Vagina (tissue), 2 donors: ENCODE results near the gene ELMO2. TPM values are rescaled to one million over a fixed set of nuclear protein-coding genes. Genes with fewer than 3 reads are reported as not detected.
"Not testable (repeated sequence)": the region's sequence is repeated elsewhere in the genome, so short reads cannot be mapped to it uniquely, and the experiment has no call there.

Experiments
- DNase-seq, 2 donors: peaks; one replicate each; pipeline ENCODE4 v3.0.0-alpha.2; 2017; ENCODE audit errors: extremely low spot score in 2 of 2
- H3K27ac ChIP-seq: fragments of 200-600 bp; sonication (generic); one replicate; pipeline ENCODE4 v1.5.1; 2019
- H3K27me3 ChIP-seq: fragments of 200-600 bp; sonication (generic); one replicate; pipeline ENCODE4 v1.5.1; 2019
- H3K36me3 ChIP-seq, 2 donors: fragments of 200-600 bp; sonication (generic); one replicate each; pipeline ENCODE4 v1.5.1; 2017 to 2019
- H3K4me1 ChIP-seq: fragments of 200-600 bp; sonication (generic); one replicate; pipeline ENCODE4 v1.5.1; 2019
- H3K4me3 ChIP-seq, 2 donors: fragments of 200-600 bp; sonication (generic); 1 replicate in 1 of 2; 2 replicates in 1 of 2; pipeline ENCODE4 v1.5.1; 2016 to 2019
- H3K9me3 ChIP-seq: fragments of 200-600 bp; sonication (generic); one replicate; pipeline ENCODE4 v1.5.1; 2019
- POLR2A ChIP-seq, 2 donors: fragments of 450-650 bp; IDR thresholded peaks; one replicate each; pipeline ENCODE4 v1.6.1; 2017; ENCODE audit warnings: antibody characterized with exemption in 2 of 2, mild to moderate bottlenecking in 2 of 2, moderate library complexity in 2 of 2
- POLR2AphosphoS5 ChIP-seq, 2 donors: sonication (generic); formaldehyde crosslinking; IDR thresholded peaks; one replicate each; pipeline ENCODE4 v1.9.0; 2017; ENCODE audit warnings: antibody characterized with exemption in 2 of 2, mild to moderate bottlenecking in 2 of 2, low read depth in 1 of 2; ENCODE audit not compliant: insufficient read depth in 1 of 2
- intact Hi-C: fragments of 100-400 bp; cut with DNase I; formaldehyde crosslinking; loops from one replicate; pipeline ENCODE4 v1.15.1; 2023
- total RNA-seq: library from RNA; depleted of rRNA; stranded (reverse); fragments of >200 nt; gene quantifications from one replicate; pipeline ENCODE4 v1.2.3, GENCODE V29; 2016
- TF ChIP-seq, protein P1 (sequence below), 3 experiments: fragments of 450-650 bp in 2 of 3; fragments of 200-600 bp in 1 of 3; sonication (generic) in 1 of 3; IDR thresholded peaks; one replicate each; pipeline ENCODE4 v1.5.1; 2017 to 2019; ENCODE audit warnings: antibody characterized with exemption in 3 of 3, mild to moderate bottlenecking in 2 of 3, moderate library complexity in 2 of 3

ELMO2 gene
- total RNA-seq, 1 donor from 2014 or later, result 73.9 TPM

DNA sequence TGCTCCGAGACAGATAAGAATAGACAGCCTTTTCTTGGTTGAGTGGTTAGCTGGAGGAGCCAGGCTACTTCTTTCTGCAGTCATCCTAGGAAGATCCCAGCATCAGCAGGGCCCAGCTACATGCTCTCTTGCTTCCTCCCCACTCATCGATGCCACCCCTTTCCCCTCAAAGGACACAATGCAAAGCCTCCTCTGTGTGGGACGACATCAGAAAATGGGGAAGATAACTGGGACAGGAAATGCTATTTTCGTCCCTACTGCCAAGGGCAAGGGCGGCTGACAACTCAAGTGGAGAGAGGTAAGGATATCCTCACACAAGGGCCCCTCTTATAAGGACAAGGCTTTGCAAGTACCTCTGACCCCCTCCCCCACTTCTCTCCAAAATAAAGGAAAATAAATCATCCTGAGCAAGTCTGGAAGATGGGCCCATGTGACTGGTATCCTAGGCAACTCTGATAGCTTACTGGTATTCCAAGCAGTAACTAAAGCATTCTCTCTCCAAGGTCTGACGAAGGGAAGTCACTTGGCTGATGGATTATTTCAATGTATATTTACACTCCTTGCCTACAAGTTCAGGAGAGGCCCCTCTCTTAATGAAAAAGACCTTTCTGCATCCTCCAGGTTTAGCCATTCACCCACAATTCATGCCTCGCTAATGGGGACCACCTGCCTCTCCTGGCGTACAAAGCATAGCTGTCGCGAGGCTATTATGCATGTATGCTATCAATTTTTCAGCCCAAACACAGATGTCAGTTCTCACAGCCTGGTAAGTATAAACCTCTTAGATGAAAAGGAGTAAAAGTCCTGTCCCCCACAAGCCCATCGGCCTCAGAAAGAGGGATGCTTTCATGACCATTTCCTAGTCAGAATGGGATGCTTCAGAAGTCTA, 11.3 kb downstream of the ELMO2 start:
- Histone ChIP-seq H3K27me3 (no peaks in the 10 kb centered on the region), H3K4me3 (no peak overlapping the region), H3K27ac (no peak overlapping the region), H3K9me3 (no peaks in the 10 kb centered on the region), H3K36me3 (peaks cover 0 to 55% of the 10 kb centered on the region in 2 donors), H3K4me1 (peaks cover 31% of the 10 kb centered on the region)
- intact Hi-C loops, result no loop called here
- DNase-seq, result no peak
- TF ChIP-seq, protein P1, sequence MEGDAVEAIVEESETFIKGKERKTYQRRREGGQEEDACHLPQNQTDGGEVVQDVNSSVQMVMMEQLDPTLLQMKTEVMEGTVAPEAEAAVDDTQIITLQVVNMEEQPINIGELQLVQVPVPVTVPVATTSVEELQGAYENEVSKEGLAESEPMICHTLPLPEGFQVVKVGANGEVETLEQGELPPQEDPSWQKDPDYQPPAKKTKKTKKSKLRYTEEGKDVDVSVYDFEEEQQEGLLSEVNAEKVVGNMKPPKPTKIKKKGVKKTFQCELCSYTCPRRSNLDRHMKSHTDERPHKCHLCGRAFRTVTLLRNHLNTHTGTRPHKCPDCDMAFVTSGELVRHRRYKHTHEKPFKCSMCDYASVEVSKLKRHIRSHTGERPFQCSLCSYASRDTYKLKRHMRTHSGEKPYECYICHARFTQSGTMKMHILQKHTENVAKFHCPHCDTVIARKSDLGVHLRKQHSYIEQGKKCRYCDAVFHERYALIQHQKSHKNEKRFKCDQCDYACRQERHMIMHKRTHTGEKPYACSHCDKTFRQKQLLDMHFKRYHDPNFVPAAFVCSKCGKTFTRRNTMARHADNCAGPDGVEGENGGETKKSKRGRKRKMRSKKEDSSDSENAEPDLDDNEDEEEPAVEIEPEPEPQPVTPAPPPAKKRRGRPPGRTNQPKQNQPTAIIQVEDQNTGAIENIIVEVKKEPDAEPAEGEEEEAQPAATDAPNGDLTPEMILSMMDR (IDR thresholded peaks at IDR 0.05), result no peak
- TF ChIP-seq POLR2A (IDR thresholded peaks at IDR 0.05) (no peak), POLR2AphosphoS5 (IDR thresholded peaks at IDR 0.05; ENCODE audit: insufficient read depth in 1 of 2, low read depth in 1 of 2) (no peak)

DNA sequence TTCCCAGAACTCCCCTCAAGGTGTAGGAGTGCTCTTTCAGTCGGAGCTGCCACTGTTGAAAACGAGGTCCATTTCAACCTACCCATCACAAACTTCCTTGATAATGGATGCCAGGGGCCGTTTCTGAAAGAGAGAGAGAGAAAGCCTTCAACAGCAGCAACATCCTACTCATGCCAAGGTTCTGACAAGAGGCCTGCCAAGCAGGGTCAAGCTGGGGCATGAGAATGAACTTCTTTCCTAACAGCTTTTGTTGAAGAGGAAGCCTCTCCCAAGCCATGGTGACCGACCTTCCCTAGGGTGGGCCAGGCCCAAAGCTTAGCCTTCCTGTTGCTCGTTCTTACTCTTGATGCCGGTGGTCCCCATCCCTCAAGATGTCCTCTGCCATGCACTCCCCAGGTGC, 12.4 kb downstream of the ELMO2 start:
- no peak overlapping the region for H3K27ac ChIP-seq
- DNase-seq, result no peak
- no peak overlapping the region for H3K4me3 ChIP-seq
- peaks cover 20% of the 10 kb centered on the region for H3K4me1 ChIP-seq
- intact Hi-C loops, result no loop called here
- TF ChIP-seq POLR2A (IDR thresholded peaks at IDR 0.05) (no peak), POLR2AphosphoS5 (IDR thresholded peaks at IDR 0.05; ENCODE audit: insufficient read depth in 1 of 2, low read depth in 1 of 2) (no peak)
- TF ChIP-seq, protein P1 (IDR thresholded peaks at IDR 0.05), result no peak
- peaks cover 0 to 60% of the 10 kb centered on the region in 2 donors for H3K36me3 ChIP-seq
- no peaks in the 10 kb centered on the region for H3K27me3 ChIP-seq
- H3K9me3 ChIP-seq, result no peaks in the 10 kb centered on the region

DNA sequence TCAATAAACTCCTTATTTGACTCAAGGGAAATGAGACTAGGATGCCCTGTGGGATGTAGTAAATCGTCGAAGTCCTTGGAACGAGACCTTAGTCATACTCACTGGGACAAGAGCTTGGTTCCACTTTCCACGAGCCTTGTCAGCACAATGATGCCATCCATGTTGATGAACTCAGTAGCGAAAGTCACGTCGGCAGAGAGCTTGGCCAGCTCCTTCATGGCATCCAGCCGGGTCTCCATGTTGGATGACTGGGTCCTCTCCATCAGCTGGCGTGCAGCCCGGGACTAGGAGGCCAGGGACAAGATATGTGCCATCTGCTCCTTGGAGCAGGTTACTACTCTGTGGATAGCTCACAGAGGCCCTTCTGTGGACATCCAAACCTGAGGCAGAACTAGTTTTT, 17.5 kb downstream of the ELMO2 start:
- intact Hi-C loops, result no loop called here
- Histone ChIP-seq H3K4me3 (no peak overlapping the region), H3K27ac (no peak overlapping the region), H3K36me3 (peaks cover 0 to 89% of the 10 kb centered on the region in 2 donors), H3K27me3 (no peaks in the 10 kb centered on the region), H3K9me3 (no peaks in the 10 kb centered on the region), H3K4me1 (no peaks in the 10 kb centered on the region)
- TF ChIP-seq, protein P1 (IDR thresholded peaks at IDR 0.05), result no peak
- TF ChIP-seq POLR2A (IDR thresholded peaks at IDR 0.05) (no peak), POLR2AphosphoS5 (IDR thresholded peaks at IDR 0.05; ENCODE audit: insufficient read depth in 1 of 2, low read depth in 1 of 2) (no peak)
- no peak for DNase-seq

DNA sequence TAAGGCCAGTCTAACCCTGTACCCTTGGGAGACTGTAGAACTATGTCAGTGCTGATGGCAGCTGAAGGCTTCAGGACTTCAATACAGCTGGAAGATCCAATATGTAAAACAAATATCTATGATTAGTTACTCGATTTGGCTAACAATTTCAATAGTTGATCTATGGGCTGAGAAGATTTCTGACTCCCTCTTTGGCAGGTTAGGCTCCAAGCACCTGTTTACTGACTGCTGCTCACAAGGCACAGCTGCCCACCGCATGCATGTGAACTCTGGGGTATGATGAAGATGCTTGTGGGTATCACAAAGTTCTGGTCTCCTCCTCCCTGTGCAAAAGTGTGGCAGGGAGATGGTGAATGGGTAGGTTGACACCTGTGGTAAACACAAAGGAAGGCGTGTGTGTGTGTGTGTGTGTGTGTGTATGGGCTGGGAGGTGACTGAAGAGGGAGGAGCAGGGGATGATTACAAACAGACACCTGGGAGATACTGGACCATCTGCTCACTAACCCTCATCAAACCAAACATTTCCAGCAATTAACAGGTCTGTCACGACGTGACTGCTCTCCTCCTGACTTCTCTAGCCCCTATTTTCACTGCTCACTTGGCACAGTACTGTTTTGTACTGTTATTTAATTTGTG, 18.1 kb downstream of the ELMO2 start:
- TF ChIP-seq POLR2A (IDR thresholded peaks at IDR 0.05) (no peak), POLR2AphosphoS5 (IDR thresholded peaks at IDR 0.05; ENCODE audit: insufficient read depth in 1 of 2, low read depth in 1 of 2) (no peak)
- TF ChIP-seq, protein P1 (IDR thresholded peaks at IDR 0.05), result no peak
- Histone ChIP-seq H3K4me3 (no peak overlapping the region), H3K36me3 (peaks cover 0 to 89% of the 10 kb centered on the region in 2 donors), H3K27ac (no peak overlapping the region), H3K4me1 (no peaks in the 10 kb centered on the region), H3K27me3 (no peaks in the 10 kb centered on the region), H3K9me3 (no peaks in the 10 kb centered on the region)
- DNase-seq, result no peak
- intact Hi-C loops, result no loop called here

DNA sequence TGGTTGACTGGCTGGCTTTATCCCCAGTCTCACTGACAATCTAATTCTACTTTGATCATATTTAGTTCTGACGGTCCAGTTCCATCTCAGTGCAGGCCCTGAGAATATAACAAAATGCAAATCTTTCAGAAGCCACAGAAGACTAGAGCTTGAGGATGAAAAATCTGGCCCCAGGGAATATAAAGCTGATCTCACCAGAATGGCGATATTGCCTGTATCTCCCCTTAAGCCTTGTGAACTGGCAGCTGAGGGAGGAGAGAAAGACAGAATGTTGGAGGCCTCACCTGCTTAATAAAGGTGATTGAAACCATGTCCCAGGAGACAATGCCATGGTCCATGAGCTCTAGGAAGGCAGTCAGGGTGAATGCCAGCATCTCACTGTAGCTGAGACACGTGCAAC, 19.4 kb downstream of the ELMO2 start:
- H3K36me3 ChIP-seq, result peaks cover 0 to 89% of the 10 kb centered on the region in 2 donors
- H3K4me1 ChIP-seq, H3K9me3 ChIP-seq, H3K4me3 ChIP-seq, H3K27me3 ChIP-seq, intact Hi-C loops, H3K27ac ChIP-seq, DNase-seq: not testable (repeated sequence)
